Panc1 (cell line): Measurements from ENCODE around the gene HACD4. TPM values are rescaled to one million over a fixed set of nuclear protein-coding genes. Genes with fewer than 3 reads are reported as not detected.

Experiments
- ATAC-seq: fragments of 200-7000 bp; cut with Tn5 transposase; 2 replicates; pipeline ENCODE4 v1.9.1; 2020; ENCODE audit warnings: mild to moderate bottlenecking, moderate library complexity
- BruUV-seq: library from RNA; stranded (reverse); fragments of 400-500 nt; replicated peaks from 2 replicates; lab custom pipeline; 2021; lab: Mats Ljungman, UMichigan
- CTCF ChIA-PET: fragments of 300-600 bp; sonication (Branson Sonifier 250); formaldehyde crosslinking; loops from one replicate; lab custom pipeline; 2022; ENCODE audit warnings: antibody characterized with exemption; lab: Charles Lee
- POLR2A ChIA-PET: fragments of 300-600 bp; sonication (Branson Sonifier 250); formaldehyde crosslinking; loops from one replicate; lab custom pipeline; 2022; ENCODE audit warnings: antibody characterized with exemption; lab: Charles Lee
- DNase-seq: peaks from one replicate; pipeline ENCODE4 v3.0.0-alpha.2; 2010; ENCODE audit warnings: low read depth, low spot score
- H3K27ac ChIP-seq: 2 replicates; pipeline ENCODE4 v1.5.1; 2011; ENCODE audit warnings: mild to moderate bottlenecking, low read length, inconsistent platforms
- H3K27me3 ChIP-seq: fragments of 200-500 bp; sonication (Bioruptor generic); 2 replicates; pipeline ENCODE4 v1.6.0; 2014; ENCODE audit warnings: low read length, inconsistent platforms; ENCODE audit not compliant: control insufficient read depth, insufficient read depth
- H3K36me3 ChIP-seq: fragments of 200-500 bp; sonication (Bioruptor generic); 2 replicates; pipeline ENCODE4 v1.5.1; 2014; ENCODE audit warnings: inconsistent platforms, mild to moderate bottlenecking, low read length, moderate library complexity; ENCODE audit not compliant: control insufficient read depth, insufficient read depth
- H3K4me1 ChIP-seq: 2 replicates; pipeline ENCODE4 v1.5.1; 2011; ENCODE audit warnings: inconsistent platforms, mild to moderate bottlenecking, low read length, moderate library complexity; ENCODE audit not compliant: control insufficient read depth, insufficient read depth
- H3K4me3 ChIP-seq, 2 experiments: 2 replicates each; pipeline ENCODE4 v1.5.1; 2011 to 2012; ENCODE audit warnings: low read depth in 2 of 2, low read length in 2 of 2, mild to moderate bottlenecking in 2 of 2, inconsistent platforms in 1 of 2, moderate library complexity in 1 of 2
- H3K9me3 ChIP-seq: fragments of 200-500 bp; sonication (Bioruptor generic); 2 replicates; pipeline ENCODE4 v1.5.1; 2014; ENCODE audit warnings: low read depth, mild to moderate bottlenecking, inconsistent platforms, low read length, moderate library complexity; ENCODE audit not compliant: control insufficient read depth, insufficient read depth
- CTCF ChIP-seq: fragments of 450-650 bp; IDR thresholded peaks from 2 replicates; pipeline ENCODE4 v1.5.1; 2017; ENCODE audit warnings: mild to moderate bottlenecking
- POLR2AphosphoS5 ChIP-seq: IDR thresholded peaks from 2 replicates; pipeline ENCODE4 v1.6.1; 2012; ENCODE audit warnings: mild to moderate bottlenecking, low read depth, low read length, moderate library complexity
- SIN3A ChIP-seq: IDR thresholded peaks from 2 replicates; pipeline ENCODE4 v1.6.1; 2012; ENCODE audit warnings: low read depth, mild to moderate bottlenecking, low read length, moderate library complexity, borderline replicate concordance; ENCODE audit not compliant: insufficient read depth
- TCF7L2 ChIP-seq: IDR thresholded peaks from 2 replicates; pipeline ENCODE4 v1.6.1; 2011; ENCODE audit warnings: mild to moderate bottlenecking, low read depth, low read length, inconsistent platforms
- in situ Hi-C: cut with HindIII; loops from 2 replicates; pipeline ENCODE4 v1.10.0; 2016; ENCODE audit warnings: low sequenced_read_pairs, low pct_unique_long_range_greater_than_20kb
- intact Hi-C: fragments of 100-400 bp; cut with micrococcal nuclease; formaldehyde crosslinking; loops from one replicate; pipeline ENCODE4 v1.10.0; 2022; ENCODE audit not compliant: unreplicated experiment
- total RNA-seq: library from RNA; stranded (reverse); gene quantifications from one replicate; pipeline ENCODE4 v1.2.1, GENCODE V29; 2021; ENCODE audit not compliant: unreplicated experiment
- TF ChIP-seq, protein P1 (sequence below), 2 experiments: IDR thresholded peaks; 2 replicates each; pipeline ENCODE4 v1.6.1; 2011 to 2012; ENCODE audit warnings: low read depth in 2 of 2, control low read depth in 1 of 2, low read length in 1 of 2, mild to moderate bottlenecking in 1 of 2, moderate library complexity in 1 of 2; ENCODE audit not compliant: insufficient read depth in 1 of 2

The HACD4 gene
- total RNA-seq, 1 experiment from 2014 or later: 0.13 TPM

GRCh38 chr9:20990867-20991266 lies 40.6 kb downstream of the HACD4 start:
- DNase-seq (no peak), ATAC-seq (no peak)
- ChIA-PET POLR2A (no interaction called here), CTCF (no interaction called here)
- Histone ChIP-seq H3K4me1 (no peaks in the 10 kb centered on the region), H3K27ac (no peak overlapping the region), H3K27me3 (no peaks in the 10 kb centered on the region), H3K36me3 (no peaks in the 10 kb centered on the region), H3K4me3 (no peak overlapping the region), H3K9me3 (no peaks in the 10 kb centered on the region)
- in situ Hi-C loops (no loop called here), intact Hi-C loops (no loop called here)
- no TSS peak for BruUV-seq
- no peak for TF ChIP-seq TCF7L2

- Histone ChIP-seq H3K27me3 (no peaks in the 10 kb centered on the region), H3K9me3 (no peaks in the 10 kb centered on the region), H3K36me3 (no peaks in the 10 kb centered on the region), H3K27ac (no peak overlapping the region), H3K4me3 (no peak overlapping the region), H3K4me1 (no peaks in the 10 kb centered on the region)
- no TSS peak for BruUV-seq
- ChIA-PET CTCF (no interaction called here), POLR2A (no interaction called here)
- no peak for ATAC-seq
- no peak for DNase-seq
- intact Hi-C loops: no loop called here
- TF ChIP-seq SIN3A (no peak), CTCF (no peak), POLR2AphosphoS5 (no peak), TCF7L2 (no peak)
- TF ChIP-seq, protein P1, sequence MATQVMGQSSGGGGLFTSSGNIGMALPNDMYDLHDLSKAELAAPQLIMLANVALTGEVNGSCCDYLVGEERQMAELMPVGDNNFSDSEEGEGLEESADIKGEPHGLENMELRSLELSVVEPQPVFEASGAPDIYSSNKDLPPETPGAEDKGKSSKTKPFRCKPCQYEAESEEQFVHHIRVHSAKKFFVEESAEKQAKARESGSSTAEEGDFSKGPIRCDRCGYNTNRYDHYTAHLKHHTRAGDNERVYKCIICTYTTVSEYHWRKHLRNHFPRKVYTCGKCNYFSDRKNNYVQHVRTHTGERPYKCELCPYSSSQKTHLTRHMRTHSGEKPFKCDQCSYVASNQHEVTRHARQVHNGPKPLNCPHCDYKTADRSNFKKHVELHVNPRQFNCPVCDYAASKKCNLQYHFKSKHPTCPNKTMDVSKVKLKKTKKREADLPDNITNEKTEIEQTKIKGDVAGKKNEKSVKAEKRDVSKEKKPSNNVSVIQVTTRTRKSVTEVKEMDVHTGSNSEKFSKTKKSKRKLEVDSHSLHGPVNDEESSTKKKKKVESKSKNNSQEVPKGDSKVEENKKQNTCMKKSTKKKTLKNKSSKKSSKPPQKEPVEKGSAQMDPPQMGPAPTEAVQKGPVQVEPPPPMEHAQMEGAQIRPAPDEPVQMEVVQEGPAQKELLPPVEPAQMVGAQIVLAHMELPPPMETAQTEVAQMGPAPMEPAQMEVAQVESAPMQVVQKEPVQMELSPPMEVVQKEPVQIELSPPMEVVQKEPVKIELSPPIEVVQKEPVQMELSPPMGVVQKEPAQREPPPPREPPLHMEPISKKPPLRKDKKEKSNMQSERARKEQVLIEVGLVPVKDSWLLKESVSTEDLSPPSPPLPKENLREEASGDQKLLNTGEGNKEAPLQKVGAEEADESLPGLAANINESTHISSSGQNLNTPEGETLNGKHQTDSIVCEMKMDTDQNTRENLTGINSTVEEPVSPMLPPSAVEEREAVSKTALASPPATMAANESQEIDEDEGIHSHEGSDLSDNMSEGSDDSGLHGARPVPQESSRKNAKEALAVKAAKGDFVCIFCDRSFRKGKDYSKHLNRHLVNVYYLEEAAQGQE (IDR thresholded peaks at IDR 0.05; ENCODE audit: insufficient read depth in 1 of 2, low read depth in 2 of 2, low read length in 1 of 2): no peak
- in situ Hi-C loops: no loop called here
Observed at GRCh38 chr9:20989923-20990341, 41.5 kb downstream of the HACD4 start.

DNA sequence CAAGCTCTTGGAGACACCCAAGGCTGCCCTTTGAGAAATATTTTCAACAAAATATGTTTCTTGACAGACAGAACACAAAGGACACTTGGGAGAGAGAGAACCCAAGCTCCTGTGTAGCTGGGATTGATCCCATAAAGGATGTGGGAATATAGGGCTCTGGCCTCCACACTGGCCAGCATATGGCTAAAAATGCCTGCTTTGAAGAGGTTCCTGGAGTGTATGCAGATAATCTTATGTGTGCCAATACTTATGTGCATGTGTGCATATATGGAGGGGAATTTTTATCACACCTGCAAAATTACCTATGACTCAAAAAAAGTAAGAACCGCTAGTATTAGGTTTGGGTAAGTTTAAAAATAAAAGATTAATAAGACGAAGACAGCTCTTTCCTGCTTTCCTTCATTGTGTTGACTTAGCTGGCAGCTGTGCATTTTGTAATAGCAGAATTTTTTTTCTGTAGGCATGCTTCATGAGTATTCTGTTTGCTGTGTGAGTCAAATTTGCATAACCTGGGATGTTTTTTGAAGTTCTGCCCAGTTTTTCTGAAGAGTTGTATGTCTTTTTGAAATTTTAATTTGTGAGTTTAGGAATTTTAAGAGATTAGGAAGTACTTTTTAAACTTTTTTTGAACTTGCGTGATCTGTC lies 42.6 kb downstream of the HACD4 start:
- H3K27ac ChIP-seq: no peak overlapping the region
- H3K27me3 ChIP-seq: no peaks in the 10 kb centered on the region
- ChIA-PET CTCF (no interaction called here), POLR2A (no interaction called here)
- intact Hi-C loops (no loop called here), in situ Hi-C loops (no loop called here)
- H3K9me3 ChIP-seq: no peaks in the 10 kb centered on the region
- DNase-seq (no peak), ATAC-seq (no peak)
- BruUV-seq: no TSS peak
- no peaks in the 10 kb centered on the region for H3K4me1 ChIP-seq
- H3K4me3 ChIP-seq: no peak overlapping the region
- H3K36me3 ChIP-seq: no peaks in the 10 kb centered on the region
- TF ChIP-seq TCF7L2: no peak
- TF ChIP-seq, protein P1 (IDR thresholded peaks at IDR 0.05; ENCODE audit: insufficient read depth in 1 of 2, low read depth in 2 of 2, low read length in 1 of 2): no peak
- TF ChIP-seq CTCF: no peak
- no peak for TF ChIP-seq POLR2AphosphoS5
- no peak for TF ChIP-seq SIN3A
